ENCODE results near the gene C10orf95. TPM values are rescaled to one million over a fixed set of nuclear protein-coding genes. Genes with fewer than 3 reads are reported as not detected.

Gene C10orf95
- total and polyA plus RNA-seq, 2 of the 13 experiments (the other 11 are each of a cell fraction or from before 2014, with no cell fraction given), result 0.05 to 0.07 TPM

DNA sequence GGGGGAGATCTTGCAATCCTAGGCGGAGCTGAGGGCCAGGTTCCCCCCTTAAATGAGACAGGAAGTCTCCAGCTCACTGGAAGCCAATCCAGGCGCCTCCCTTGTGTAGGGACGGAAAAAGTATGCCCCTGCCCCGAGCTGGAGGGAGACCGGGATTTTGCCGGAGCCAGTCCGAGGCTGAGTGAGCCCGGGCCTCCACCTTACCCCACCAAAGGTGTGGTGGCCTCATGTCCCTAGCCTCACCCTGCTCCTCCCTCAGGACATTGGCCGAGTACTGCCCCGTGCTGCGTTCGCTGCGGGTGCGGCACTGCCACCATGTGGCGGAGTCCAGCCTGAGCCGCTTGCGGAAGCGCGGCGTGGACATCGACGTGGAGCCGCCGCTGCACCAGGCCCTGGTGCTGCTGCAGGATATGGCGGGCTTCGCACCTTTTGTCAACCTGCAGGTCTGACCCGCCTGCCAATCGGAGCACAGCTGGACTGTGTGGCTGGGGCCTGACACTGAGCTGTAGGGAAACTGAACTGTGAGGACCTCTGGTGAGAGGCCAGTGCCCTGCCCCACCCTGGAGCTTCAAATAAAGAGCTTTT is 28.7 kb downstream of the C10orf95 start (continued):
- TF ChIP-seq, protein P1, sequence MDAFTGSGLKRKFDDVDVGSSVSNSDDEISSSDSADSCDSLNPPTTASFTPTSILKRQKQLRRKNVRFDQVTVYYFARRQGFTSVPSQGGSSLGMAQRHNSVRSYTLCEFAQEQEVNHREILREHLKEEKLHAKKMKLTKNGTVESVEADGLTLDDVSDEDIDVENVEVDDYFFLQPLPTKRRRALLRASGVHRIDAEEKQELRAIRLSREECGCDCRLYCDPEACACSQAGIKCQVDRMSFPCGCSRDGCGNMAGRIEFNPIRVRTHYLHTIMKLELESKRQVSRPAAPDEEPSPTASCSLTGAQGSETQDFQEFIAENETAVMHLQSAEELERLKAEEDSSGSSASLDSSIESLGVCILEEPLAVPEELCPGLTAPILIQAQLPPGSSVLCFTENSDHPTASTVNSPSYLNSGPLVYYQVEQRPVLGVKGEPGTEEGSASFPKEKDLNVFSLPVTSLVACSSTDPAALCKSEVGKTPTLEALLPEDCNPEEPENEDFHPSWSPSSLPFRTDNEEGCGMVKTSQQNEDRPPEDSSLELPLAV (CRISPR knock-in tag; conservative IDR thresholded peaks at IDR 0.05; ENCODE audit: low read depth), result no peak
- TF ChIP-seq ZNF782 (CRISPR knock-in tag; IDR thresholded peaks at IDR 0.05; ENCODE audit: borderline replicate concordance) (peak; percentile 82), SNAI1 (CRISPR knock-in tag; IDR thresholded peaks at IDR 0.05; ENCODE audit: borderline replicate concordance) (no peak), ATF7-NPFF (CRISPR knock-in tag; IDR thresholded peaks at IDR 0.05; ENCODE audit: low read depth) (peak; percentile 90), SIN3B (IDR thresholded peaks at IDR 0.05; ENCODE audit: low read length) (no peak), MBD4 (IDR thresholded peaks at IDR 0.05; ENCODE audit: borderline replicate concordance, low read length) (no peak), ZNF616 (CRISPR knock-in tag; IDR thresholded peaks at IDR 0.05; ENCODE audit: low read depth) (peak; percentile 85; the same call in 1 of the 2 replicates), TCF7L2 (IDR thresholded peaks at IDR 0.05; ENCODE audit: low read depth, low read length) (no peak), HCFC1 (IDR thresholded peaks at IDR 0.05; ENCODE audit: low read depth, low read length) (no peak), NR2F6 (IDR thresholded peaks at IDR 0.05) (no peak), NR2F6 (CRISPR knock-in tag; IDR thresholded peaks at IDR 0.05) (peak; percentile 69), ARID2 (CRISPR knock-in tag; IDR thresholded peaks at IDR 0.05; ENCODE audit: borderline replicate concordance) (no peak), KDM2A (CRISPR knock-in tag; IDR thresholded peaks at IDR 0.05; ENCODE audit: borderline replicate concordance, low read depth) (peak; percentile 98), ZNF44 (CRISPR knock-in tag; IDR thresholded peaks at IDR 0.05) (no peak), HOXA5 (CRISPR knock-in tag; IDR thresholded peaks at IDR 0.05) (no peak; the same call in 1 of the 2 replicates), ASH2L (IDR thresholded peaks at IDR 0.05; ENCODE audit: insufficient read length, low read depth, low read length) (peak; percentile 51)
- TF ChIP-seq, protein P2, sequence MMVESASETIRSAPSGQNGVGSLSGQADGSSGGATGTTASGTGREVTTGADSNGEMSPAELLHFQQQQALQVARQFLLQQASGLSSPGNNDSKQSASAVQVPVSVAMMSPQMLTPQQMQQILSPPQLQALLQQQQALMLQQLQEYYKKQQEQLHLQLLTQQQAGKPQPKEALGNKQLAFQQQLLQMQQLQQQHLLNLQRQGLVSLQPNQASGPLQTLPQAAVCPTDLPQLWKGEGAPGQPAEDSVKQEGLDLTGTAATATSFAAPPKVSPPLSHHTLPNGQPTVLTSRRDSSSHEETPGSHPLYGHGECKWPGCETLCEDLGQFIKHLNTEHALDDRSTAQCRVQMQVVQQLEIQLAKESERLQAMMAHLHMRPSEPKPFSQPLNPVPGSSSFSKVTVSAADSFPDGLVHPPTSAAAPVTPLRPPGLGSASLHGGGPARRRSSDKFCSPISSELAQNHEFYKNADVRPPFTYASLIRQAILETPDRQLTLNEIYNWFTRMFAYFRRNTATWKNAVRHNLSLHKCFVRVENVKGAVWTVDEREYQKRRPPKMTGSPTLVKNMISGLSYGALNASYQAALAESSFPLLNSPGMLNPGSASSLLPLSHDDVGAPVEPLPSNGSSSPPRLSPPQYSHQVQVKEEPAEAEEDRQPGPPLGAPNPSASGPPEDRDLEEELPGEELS (CRISPR knock-in tag; IDR thresholded peaks at IDR 0.05), result peak; percentile 51; the same call in 1 of the 2 replicates
- TF ChIP-seq, protein P3, sequence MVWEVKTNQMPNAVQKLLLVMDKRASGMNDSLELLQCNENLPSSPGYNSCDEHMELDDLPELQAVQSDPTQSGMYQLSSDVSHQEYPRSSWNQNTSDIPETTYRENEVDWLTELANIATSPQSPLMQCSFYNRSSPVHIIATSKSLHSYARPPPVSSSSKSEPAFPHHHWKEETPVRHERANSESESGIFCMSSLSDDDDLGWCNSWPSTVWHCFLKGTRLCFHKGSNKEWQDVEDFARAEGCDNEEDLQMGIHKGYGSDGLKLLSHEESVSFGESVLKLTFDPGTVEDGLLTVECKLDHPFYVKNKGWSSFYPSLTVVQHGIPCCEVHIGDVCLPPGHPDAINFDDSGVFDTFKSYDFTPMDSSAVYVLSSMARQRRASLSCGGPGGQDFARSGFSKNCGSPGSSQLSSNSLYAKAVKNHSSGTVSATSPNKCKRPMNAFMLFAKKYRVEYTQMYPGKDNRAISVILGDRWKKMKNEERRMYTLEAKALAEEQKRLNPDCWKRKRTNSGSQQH (CRISPR knock-in tag; IDR thresholded peaks at IDR 0.05; ENCODE audit: low read depth), result no peak; the same call in 1 of the 2 replicates
- TF ChIP-seq, protein P4, sequence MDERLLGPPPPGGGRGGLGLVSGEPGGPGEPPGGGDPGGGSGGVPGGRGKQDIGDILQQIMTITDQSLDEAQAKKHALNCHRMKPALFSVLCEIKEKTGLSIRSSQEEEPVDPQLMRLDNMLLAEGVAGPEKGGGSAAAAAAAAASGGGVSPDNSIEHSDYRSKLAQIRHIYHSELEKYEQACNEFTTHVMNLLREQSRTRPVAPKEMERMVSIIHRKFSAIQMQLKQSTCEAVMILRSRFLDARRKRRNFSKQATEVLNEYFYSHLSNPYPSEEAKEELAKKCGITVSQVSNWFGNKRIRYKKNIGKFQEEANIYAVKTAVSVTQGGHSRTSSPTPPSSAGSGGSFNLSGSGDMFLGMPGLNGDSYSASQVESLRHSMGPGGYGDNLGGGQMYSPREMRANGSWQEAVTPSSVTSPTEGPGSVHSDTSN (CRISPR knock-in tag; IDR thresholded peaks at IDR 0.05), result no peak
- TF ChIP-seq, protein P5, sequence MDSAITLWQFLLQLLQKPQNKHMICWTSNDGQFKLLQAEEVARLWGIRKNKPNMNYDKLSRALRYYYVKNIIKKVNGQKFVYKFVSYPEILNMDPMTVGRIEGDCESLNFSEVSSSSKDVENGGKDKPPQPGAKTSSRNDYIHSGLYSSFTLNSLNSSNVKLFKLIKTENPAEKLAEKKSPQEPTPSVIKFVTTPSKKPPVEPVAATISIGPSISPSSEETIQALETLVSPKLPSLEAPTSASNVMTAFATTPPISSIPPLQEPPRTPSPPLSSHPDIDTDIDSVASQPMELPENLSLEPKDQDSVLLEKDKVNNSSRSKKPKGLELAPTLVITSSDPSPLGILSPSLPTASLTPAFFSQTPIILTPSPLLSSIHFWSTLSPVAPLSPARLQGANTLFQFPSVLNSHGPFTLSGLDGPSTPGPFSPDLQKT (CRISPR knock-in tag; IDR thresholded peaks at IDR 0.05; ENCODE audit: borderline replicate concordance), result no peak
